ENCODE data around the gene NKD2. TPM values are rescaled to one million over a fixed set of nuclear protein-coding genes. Genes with fewer than 3 reads are reported as not detected.

The NKD2 gene
- total RNA-seq, 1 donor from 2014 or later: 0.41 TPM

DNA sequence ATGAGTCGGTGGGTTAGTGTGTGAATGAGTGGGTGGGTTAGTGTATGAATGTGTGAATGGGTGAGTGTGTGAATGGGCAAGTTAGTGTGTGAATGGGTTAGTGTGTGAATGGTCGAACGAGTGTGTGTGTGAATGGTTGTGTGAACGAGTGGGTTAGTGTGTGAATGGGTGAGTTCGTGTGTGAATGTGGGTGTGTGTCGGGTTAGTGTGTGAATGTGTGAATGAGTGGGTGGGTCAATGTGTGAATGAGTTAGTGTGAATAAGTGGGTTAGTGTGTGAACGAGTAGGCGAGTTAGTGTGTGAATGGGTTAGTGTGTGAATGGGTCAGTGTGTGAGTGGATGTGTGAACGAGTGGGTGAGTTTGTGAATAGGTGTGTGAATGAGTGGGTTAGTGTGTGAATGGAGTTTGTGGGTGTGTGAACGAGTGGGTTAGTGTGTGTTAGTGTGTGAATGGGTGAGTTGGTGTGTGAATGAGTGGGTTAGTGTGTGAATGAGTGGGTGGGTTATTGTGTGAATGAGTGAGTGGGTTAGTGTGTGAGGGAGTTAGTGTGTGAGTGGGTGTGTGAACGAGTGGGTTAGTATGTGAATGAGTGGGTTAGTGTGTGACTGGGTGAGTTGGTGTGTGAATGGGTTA is 38.8 kb downstream of the NKD2 start:
- H3K9me3 Mint-ChIP-seq (ENCODE audit: unreplicated experiment): peaks cover 13% of the 10 kb centered on the region
- peaks cover 8% of the 10 kb centered on the region for H3K27me3 Mint-ChIP-seq (ENCODE audit: low read depth, unreplicated experiment)
- FAIRE-seq (no peak), DNase-seq (ENCODE audit: low read depth) (no peak)
- Histone ChIP-seq H3K4me1 (ENCODE audit: insufficient read depth, low read length) (no peaks in the 10 kb centered on the region), H3K79me2 (ENCODE audit: insufficient read depth, low read length) (no peaks in the 10 kb centered on the region), H3K36me3 (ENCODE audit: insufficient read depth, low read length) (no peaks in the 10 kb centered on the region), H3K4me2 (ENCODE audit: low read length) (no peak overlapping the region), H3K27me3 (ENCODE audit: insufficient read depth, low read length) (no peaks in the 10 kb centered on the region), H3K9me3 (ENCODE audit: insufficient read depth, low read depth, low read length) (peaks cover 22% of the 10 kb centered on the region), H3K27ac (ENCODE audit: low read depth, low read length) (no peak overlapping the region), H3K9ac (ENCODE audit: low read length) (no peak overlapping the region), H3K4me3 (ENCODE audit: insufficient read depth, low read depth, low read length) (no peak overlapping the region), H4K20me1 (ENCODE audit: insufficient read depth, low read length) (no peaks in the 10 kb centered on the region), H2AFZ (ENCODE audit: low read depth, low read length) (no peak overlapping the region)
- peaks cover 7% of the 10 kb centered on the region for H3K36me3 Mint-ChIP-seq (ENCODE audit: low read depth, unreplicated experiment)
- H3K4me3 Mint-ChIP-seq (ENCODE audit: unreplicated experiment): no peak overlapping the region
- TF ChIP-seq, protein P1, sequence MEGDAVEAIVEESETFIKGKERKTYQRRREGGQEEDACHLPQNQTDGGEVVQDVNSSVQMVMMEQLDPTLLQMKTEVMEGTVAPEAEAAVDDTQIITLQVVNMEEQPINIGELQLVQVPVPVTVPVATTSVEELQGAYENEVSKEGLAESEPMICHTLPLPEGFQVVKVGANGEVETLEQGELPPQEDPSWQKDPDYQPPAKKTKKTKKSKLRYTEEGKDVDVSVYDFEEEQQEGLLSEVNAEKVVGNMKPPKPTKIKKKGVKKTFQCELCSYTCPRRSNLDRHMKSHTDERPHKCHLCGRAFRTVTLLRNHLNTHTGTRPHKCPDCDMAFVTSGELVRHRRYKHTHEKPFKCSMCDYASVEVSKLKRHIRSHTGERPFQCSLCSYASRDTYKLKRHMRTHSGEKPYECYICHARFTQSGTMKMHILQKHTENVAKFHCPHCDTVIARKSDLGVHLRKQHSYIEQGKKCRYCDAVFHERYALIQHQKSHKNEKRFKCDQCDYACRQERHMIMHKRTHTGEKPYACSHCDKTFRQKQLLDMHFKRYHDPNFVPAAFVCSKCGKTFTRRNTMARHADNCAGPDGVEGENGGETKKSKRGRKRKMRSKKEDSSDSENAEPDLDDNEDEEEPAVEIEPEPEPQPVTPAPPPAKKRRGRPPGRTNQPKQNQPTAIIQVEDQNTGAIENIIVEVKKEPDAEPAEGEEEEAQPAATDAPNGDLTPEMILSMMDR (IDR thresholded peaks at IDR 0.05; ENCODE audit: insufficient read depth, low read depth, low read length): no peak
- TF ChIP-seq EZH2 (IDR thresholded peaks at IDR 0.05; ENCODE audit: insufficient read depth, low read length): no peak
- H3K27ac Mint-ChIP-seq (ENCODE audit: unreplicated experiment): no peak overlapping the region
- H3K4me1 Mint-ChIP-seq (ENCODE audit: low read depth, unreplicated experiment): no peaks in the 10 kb centered on the region

DNA sequence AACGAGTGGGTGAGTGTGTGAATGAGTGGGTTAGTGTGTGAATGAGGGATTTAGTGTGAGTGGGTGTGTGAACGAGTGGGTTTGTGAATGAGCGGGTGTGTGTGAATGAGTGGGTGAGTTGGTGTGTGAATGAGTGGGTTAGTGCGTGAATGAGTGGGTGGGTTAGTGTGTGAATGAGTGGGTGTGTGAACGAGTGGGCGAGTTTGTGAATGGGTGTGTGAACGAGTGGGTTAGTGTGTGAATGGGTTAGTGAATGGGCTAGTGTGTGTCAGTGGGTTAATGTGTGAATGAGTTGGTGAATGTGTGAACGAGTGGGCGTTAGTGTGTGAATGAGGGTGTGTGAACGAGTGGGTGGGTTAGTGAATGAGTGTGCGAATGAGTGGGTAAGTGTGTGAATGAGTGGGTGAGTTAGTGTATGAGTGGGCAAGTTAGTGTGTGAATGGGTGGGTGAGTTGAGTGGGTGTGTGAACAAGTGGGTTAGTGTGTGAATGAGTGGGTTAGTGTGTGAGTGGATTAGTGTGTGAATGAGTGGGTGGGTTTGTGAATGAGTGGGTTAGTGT is 39.6 kb downstream of the NKD2 start:
- Mint-ChIP-seq H3K9me3 (ENCODE audit: unreplicated experiment) (peaks cover 12% of the 10 kb centered on the region), H3K27me3 (ENCODE audit: low read depth, unreplicated experiment) (peaks cover 2% of the 10 kb centered on the region), H3K4me1 (ENCODE audit: low read depth, unreplicated experiment) (no peaks in the 10 kb centered on the region), H3K27ac (ENCODE audit: unreplicated experiment) (no peak overlapping the region), H3K4me3 (ENCODE audit: unreplicated experiment) (no peak overlapping the region), H3K36me3 (ENCODE audit: low read depth, unreplicated experiment) (peaks cover 7% of the 10 kb centered on the region)
- no peak overlapping the region for H3K27ac ChIP-seq (ENCODE audit: low read depth, low read length)
- peaks cover 19% of the 10 kb centered on the region for H3K9me3 ChIP-seq (ENCODE audit: insufficient read depth, low read depth, low read length)
- no peak overlapping the region for H2AFZ ChIP-seq (ENCODE audit: low read depth, low read length)
- H3K4me2 ChIP-seq (ENCODE audit: low read length): no peak overlapping the region
- H3K4me1 ChIP-seq (ENCODE audit: insufficient read depth, low read length): no peaks in the 10 kb centered on the region
- H3K9ac ChIP-seq (ENCODE audit: low read length): no peak overlapping the region
- no peaks in the 10 kb centered on the region for H4K20me1 ChIP-seq (ENCODE audit: insufficient read depth, low read length)
- H3K79me2 ChIP-seq (ENCODE audit: insufficient read depth, low read length): no peaks in the 10 kb centered on the region
- no peak for TF ChIP-seq EZH2 (IDR thresholded peaks at IDR 0.05; ENCODE audit: insufficient read depth, low read length)
- TF ChIP-seq, protein P1 (IDR thresholded peaks at IDR 0.05; ENCODE audit: insufficient read depth, low read depth, low read length): no peak
- H3K4me3 ChIP-seq (ENCODE audit: insufficient read depth, low read depth, low read length): no peak overlapping the region
- no peaks in the 10 kb centered on the region for H3K36me3 ChIP-seq (ENCODE audit: insufficient read depth, low read length)
- no peak for FAIRE-seq
- no peak for DNase-seq (ENCODE audit: low read depth)
- H3K27me3 ChIP-seq (ENCODE audit: insufficient read depth, low read length): no peaks in the 10 kb centered on the region

Data from astrocyte (in vitro differentiated cells and primary cell).